HG02884 (cell line): ENCODE data around the gene CDKAL1.

Source experiments
- ATAC-seq: cut with Tn5 transposase; IDR thresholded peaks from one replicate; pipeline ENCODE4 v1.9.1; 2021; ENCODE audit warnings: mild to moderate bottlenecking, moderate library complexity; ENCODE audit not compliant: unreplicated experiment

CDKAL1 gene

GRCh38 chr6:20997770-20998147 is 463.5 kb downstream of the CDKAL1 start:
- no peak for ATAC-seq

- no peak for ATAC-seq
Measured at GRCh38 chr6:20998748-20999448, 464.6 kb downstream of the CDKAL1 start.

GRCh38 chr6:21000331-21000801 is 466.1 kb downstream of the CDKAL1 start:
- no peak for ATAC-seq

GRCh38 chr6:21001736-21002135 is 467.5 kb downstream of the CDKAL1 start:
- ATAC-seq, result no peak

- ATAC-seq, result peak; percentile 76
Measured at GRCh38 chr6:21003780-21004541, 469.7 kb downstream of the CDKAL1 start.

GRCh38 chr6:21005816-21006570 is 471.7 kb downstream of the CDKAL1 start:
- ATAC-seq, result peak; percentile 49

- no peak for ATAC-seq
Measured at GRCh38 chr6:21019614-21020013, 485.4 kb downstream of the CDKAL1 start.

- ATAC-seq, result peak; percentile 86
Measured at GRCh38 chr6:21022343-21023107, 488.3 kb downstream of the CDKAL1 start.

- no peak for ATAC-seq
Measured at GRCh38 chr6:21023210-21023609, 489.0 kb downstream of the CDKAL1 start.

GRCh38 chr6:21024616-21025015 is 490.4 kb downstream of the CDKAL1 start:
- no peak for ATAC-seq

- ATAC-seq, result no peak
Measured at GRCh38 chr6:21026576-21027273, 492.5 kb downstream of the CDKAL1 start.

- ATAC-seq, result no peak
Measured at GRCh38 chr6:21027507-21027906, 493.2 kb downstream of the CDKAL1 start.

- ATAC-seq, result no peak
Measured at GRCh38 chr6:21031182-21031581, 496.9 kb downstream of the CDKAL1 start.

- no peak for ATAC-seq
Measured at GRCh38 chr6:21033084-21033483, 498.8 kb downstream of the CDKAL1 start.

GRCh38 chr6:21033575-21034026 is 499.3 kb downstream of the CDKAL1 start:
- no peak for ATAC-seq

GRCh38 chr6:21034345-21034744 is 500.1 kb downstream of the CDKAL1 start:
- no peak for ATAC-seq

- ATAC-seq, result peak; percentile 68
Measured at GRCh38 chr6:21037453-21037852, 503.2 kb downstream of the CDKAL1 start.

GRCh38 chr6:21039926-21040325 is 505.7 kb downstream of the CDKAL1 start:
- no peak for ATAC-seq

- ATAC-seq, result no peak
Measured at GRCh38 chr6:21045135-21045700, 511.0 kb downstream of the CDKAL1 start.

- ATAC-seq, result no peak
Measured at GRCh38 chr6:21046276-21046675, 512.0 kb downstream of the CDKAL1 start.
